GM12878 (cell line): Measurements from ENCODE around the gene PTMA. TPM values are rescaled to one million over a fixed set of nuclear protein-coding genes. Genes with fewer than 3 reads are reported as not detected.

Experiments used
- CBFB ChIP-seq: IDR thresholded peaks from 2 replicates; pipeline ENCODE4 v1.6.1; 2016; ENCODE audit warnings: antibody characterized with exemption, low read depth
- ETV6 ChIP-seq, 2 experiments: fragments of 450-650 bp in 1 of 2; IDR thresholded peaks in 1 of 2; conservative IDR thresholded peaks in 1 of 2; 2 replicates each; pipeline ENCODE4 v1.6.1; 2014; ENCODE audit warnings: antibody characterized with exemption in 1 of 2, borderline replicate concordance in 1 of 2, low read depth in 1 of 2, mild to moderate bottlenecking in 1 of 2, moderate library complexity in 1 of 2
- EZH2 ChIP-seq: IDR thresholded peaks from 2 replicates; pipeline ENCODE4 v1.6.1; 2012; ENCODE audit warnings: low read depth, mild to moderate bottlenecking, control low read depth, inconsistent platforms, low read length, borderline replicate concordance; ENCODE audit not compliant: control insufficient read depth
- HCFC1 ChIP-seq: fragments of 150-350 bp; IDR thresholded peaks from 2 replicates; pipeline ENCODE4 v1.6.1; 2014; ENCODE audit warnings: low read length
- IKZF2 ChIP-seq, 2 experiments: fragments of 450-650 bp; IDR thresholded peaks; 2 replicates each; pipeline ENCODE4 v1.6.1; 2017; ENCODE audit warnings: mild to moderate bottlenecking in 2 of 2, moderate library complexity in 2 of 2
- MYB ChIP-seq: fragments of 150-350 bp; IDR thresholded peaks from 2 replicates; pipeline ENCODE4 v1.6.1; 2014; ENCODE audit warnings: mild to moderate bottlenecking, low read depth, low read length, borderline replicate concordance
- PAX8 ChIP-seq: fragments of 450-650 bp; IDR thresholded peaks from 2 replicates; pipeline ENCODE4 v1.6.1; 2017; ENCODE audit warnings: mild to moderate bottlenecking, moderate library complexity
- RB1 ChIP-seq: fragments of 450-650 bp; formaldehyde crosslinking; IDR thresholded peaks from 2 replicates; pipeline ENCODE4 v1.6.1; 2017; ENCODE audit warnings: mild to moderate bottlenecking, borderline replicate concordance
- STAT1 ChIP-seq: fragments of 450-650 bp; conservative IDR thresholded peaks from 2 replicates; pipeline ENCODE4 v1.6.1; 2014; ENCODE audit warnings: antibody characterized with exemption, mild to moderate bottlenecking
- SUZ12 ChIP-seq: fragments of 200-600 bp; sonication (generic); IDR thresholded peaks from one replicate; pipeline ENCODE4 v1.6.1; 2018; ENCODE audit warnings: antibody characterized with exemption, mild to moderate bottlenecking; ENCODE audit not compliant: unreplicated experiment
- ZNF274 ChIP-seq: IDR thresholded peaks from one replicate; pipeline ENCODE4 v1.8.0; 2011; ENCODE audit not compliant: insufficient read length, insufficient read depth
- polyA plus RNA-seq, 11 experiments: library from polyadenylated mRNA; depleted of rRNA in 4 of 11; unstranded in 6 of 11; stranded (reverse) in 5 of 11; fragments of >200 nt; fragmentation: Nextera tagmentation in 4 of 11; fragmentation: Illumina TruSeq in 1 of 11; extraction: Ambion mirVana in 4 of 11; extraction: Trizol in 1 of 11; gene quantifications; 1 replicate in 1 of 11; 2 replicates in 10 of 11; pipeline versions ENCODE4 v1.2.1 to v1.2.3, GENCODE V29; 2011 to 2016; ENCODE audit warnings: inconsistent platforms in 2 of 11, missing spikeins in 2 of 11, low read depth in 1 of 11
- total RNA-seq, 4 experiments: library from RNA; depleted of rRNA in 3 of 4; stranded (reverse); fragments of >200 nt in 3 of 4; fragmentation: Illumina TruSeq in 1 of 4; extraction: Trizol in 1 of 4; gene quantifications; 2 replicates each; pipeline versions ENCODE4 v1.2.1 to v1.2.3, GENCODE V29; 2013 to 2021
- TF ChIP-seq, protein P1 (sequence below): fragments of 450-650 bp; IDR thresholded peaks from 2 replicates; pipeline ENCODE4 v1.6.1; 2018; ENCODE audit warnings: mild to moderate bottlenecking, low read depth, moderate library complexity; ENCODE audit not compliant: partially characterized antibody
- TF ChIP-seq, protein P2 (sequence below): fragments of 450-650 bp; IDR thresholded peaks from 2 replicates; pipeline ENCODE4 v1.6.1; 2017; ENCODE audit warnings: mild to moderate bottlenecking
- TF ChIP-seq, protein P3 (sequence below): fragments of 450-650 bp; formaldehyde crosslinking; IDR thresholded peaks from 2 replicates; pipeline ENCODE4 v1.5.0; 2022; ENCODE audit warnings: mild to moderate bottlenecking, missing genetic modification characterization
- TF ChIP-seq, protein P4 (sequence below): fragments of 450-650 bp; IDR thresholded peaks from 2 replicates; pipeline ENCODE4 v1.6.1; 2017; ENCODE audit warnings: mild to moderate bottlenecking, moderate library complexity

PTMA gene
- total and polyA plus RNA-seq, 10 of the 15 experiments (the other 5 are each of a cell fraction or from before 2014, with no cell fraction given): 1,144 to 5,018 (median 3,464) TPM

DNA sequence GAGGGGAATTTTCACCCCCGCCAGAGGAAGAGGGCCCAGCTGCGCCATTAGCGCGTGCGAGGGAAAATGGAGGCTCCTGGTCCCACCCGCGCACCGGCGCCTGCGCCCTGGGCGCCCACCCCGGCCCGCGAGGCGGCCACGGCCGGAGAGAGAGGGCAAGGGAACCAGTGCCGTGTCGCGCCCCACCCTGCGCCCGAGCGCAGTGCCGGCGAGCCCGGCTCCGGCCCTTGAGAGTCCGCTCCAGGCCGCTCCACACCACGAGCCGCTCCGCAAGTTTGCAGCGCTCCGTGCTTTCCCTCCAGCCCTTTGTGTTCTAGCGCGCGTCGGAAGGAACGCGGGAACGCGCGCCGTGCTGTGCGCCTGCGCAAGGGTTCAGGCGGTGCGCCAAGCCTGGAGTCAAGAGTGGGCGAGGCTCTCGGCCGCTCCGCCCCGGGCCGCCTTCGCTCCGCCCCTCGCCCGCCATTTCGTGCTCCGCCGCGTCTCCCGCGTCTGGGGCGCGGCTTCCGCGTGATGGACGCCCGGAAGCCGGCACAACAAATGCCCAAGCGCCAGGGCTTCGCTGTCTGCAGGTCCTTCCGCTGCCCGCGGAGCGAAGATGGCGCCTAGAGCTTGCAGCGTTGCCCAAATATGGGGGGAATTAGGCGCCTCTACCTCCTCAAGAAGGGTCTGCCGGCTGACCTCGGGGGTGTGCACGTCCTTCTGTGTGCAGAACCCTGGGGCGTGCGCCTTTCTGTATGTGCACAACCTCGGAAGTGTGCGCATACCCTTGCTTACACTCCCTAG, 46.1 kb upstream of the PTMA start (continued):
- TF ChIP-seq, protein P1, sequence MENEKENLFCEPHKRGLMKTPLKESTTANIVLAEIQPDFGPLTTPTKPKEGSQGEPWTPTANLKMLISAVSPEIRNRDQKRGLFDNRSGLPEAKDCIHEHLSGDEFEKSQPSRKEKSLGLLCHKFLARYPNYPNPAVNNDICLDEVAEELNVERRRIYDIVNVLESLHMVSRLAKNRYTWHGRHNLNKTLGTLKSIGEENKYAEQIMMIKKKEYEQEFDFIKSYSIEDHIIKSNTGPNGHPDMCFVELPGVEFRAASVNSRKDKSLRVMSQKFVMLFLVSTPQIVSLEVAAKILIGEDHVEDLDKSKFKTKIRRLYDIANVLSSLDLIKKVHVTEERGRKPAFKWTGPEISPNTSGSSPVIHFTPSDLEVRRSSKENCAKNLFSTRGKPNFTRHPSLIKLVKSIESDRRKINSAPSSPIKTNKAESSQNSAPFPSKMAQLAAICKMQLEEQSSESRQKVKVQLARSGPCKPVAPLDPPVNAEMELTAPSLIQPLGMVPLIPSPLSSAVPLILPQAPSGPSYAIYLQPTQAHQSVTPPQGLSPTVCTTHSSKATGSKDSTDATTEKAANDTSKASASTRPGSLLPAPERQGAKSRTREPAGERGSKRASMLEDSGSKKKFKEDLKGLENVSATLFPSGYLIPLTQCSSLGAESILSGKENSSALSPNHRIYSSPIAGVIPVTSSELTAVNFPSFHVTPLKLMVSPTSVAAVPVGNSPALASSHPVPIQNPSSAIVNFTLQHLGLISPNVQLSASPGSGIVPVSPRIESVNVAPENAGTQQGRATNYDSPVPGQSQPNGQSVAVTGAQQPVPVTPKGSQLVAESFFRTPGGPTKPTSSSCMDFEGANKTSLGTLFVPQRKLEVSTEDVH: no peak
- TF ChIP-seq PAX8 (peak; percentile 66; the same call in 1 of the 2 replicates), IKZF2 (IDR thresholded peaks at IDR 0.05) (peak in 1 of 2 experiments; percentile 42; a peak in 1 of 4 replicates), HCFC1 (peak; percentile 58; the same call in 1 of the 2 replicates), ZNF274 (no peak), CBFB (peak; percentile 54; the same call in 1 of the 2 replicates), EZH2 (no peak), STAT1 (peak; percentile 95), MYB (no peak), ETV6 (conservative IDR thresholded peaks at IDR 0.05 in 1 of 2, IDR thresholded peaks at IDR 0.05 in 1 of 2; ENCODE audit: borderline replicate concordance in 1 of 2, low read depth in 1 of 2) (no peak; a peak in 1 of 4 replicates), RB1 (peak; percentile 99), SUZ12 (no peak)
- TF ChIP-seq, protein P2, sequence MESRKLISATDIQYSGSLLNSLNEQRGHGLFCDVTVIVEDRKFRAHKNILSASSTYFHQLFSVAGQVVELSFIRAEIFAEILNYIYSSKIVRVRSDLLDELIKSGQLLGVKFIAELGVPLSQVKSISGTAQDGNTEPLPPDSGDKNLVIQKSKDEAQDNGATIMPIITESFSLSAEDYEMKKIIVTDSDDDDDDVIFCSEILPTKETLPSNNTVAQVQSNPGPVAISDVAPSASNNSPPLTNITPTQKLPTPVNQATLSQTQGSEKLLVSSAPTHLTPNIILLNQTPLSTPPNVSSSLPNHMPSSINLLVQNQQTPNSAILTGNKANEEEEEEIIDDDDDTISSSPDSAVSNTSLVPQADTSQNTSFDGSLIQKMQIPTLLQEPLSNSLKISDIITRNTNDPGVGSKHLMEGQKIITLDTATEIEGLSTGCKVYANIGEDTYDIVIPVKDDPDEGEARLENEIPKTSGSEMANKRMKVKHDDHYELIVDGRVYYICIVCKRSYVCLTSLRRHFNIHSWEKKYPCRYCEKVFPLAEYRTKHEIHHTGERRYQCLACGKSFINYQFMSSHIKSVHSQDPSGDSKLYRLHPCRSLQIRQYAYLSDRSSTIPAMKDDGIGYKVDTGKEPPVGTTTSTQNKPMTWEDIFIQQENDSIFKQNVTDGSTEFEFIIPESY: peak; percentile 64; the same call in 1 of the 2 replicates
- TF ChIP-seq, protein P3, sequence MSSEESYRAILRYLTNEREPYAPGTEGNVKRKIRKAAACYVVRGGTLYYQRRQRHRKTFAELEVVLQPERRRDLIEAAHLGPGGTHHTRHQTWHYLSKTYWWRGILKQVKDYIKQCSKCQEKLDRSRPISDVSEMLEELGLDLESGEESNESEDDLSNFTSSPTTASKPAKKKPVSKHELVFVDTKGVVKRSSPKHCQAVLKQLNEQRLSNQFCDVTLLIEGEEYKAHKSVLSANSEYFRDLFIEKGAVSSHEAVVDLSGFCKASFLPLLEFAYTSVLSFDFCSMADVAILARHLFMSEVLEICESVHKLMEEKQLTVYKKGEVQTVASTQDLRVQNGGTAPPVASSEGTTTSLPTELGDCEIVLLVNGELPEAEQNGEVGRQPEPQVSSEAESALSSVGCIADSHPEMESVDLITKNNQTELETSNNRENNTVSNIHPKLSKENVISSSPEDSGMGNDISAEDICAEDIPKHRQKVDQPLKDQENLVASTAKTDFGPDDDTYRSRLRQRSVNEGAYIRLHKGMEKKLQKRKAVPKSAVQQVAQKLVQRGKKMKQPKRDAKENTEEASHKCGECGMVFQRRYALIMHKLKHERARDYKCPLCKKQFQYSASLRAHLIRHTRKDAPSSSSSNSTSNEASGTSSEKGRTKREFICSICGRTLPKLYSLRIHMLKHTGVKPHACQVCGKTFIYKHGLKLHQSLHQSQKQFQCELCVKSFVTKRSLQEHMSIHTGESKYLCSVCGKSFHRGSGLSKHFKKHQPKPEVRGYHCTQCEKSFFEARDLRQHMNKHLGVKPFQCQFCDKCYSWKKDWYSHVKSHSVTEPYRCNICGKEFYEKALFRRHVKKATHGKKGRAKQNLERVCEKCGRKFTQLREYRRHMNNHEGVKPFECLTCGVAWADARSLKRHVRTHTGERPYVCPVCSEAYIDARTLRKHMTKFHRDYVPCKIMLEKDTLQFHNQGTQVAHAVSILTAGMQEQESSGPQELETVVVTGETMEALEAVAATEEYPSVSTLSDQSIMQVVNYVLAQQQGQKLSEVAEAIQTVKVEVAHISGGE (CRISPR knock-in tag): no peak
- TF ChIP-seq, protein P4, sequence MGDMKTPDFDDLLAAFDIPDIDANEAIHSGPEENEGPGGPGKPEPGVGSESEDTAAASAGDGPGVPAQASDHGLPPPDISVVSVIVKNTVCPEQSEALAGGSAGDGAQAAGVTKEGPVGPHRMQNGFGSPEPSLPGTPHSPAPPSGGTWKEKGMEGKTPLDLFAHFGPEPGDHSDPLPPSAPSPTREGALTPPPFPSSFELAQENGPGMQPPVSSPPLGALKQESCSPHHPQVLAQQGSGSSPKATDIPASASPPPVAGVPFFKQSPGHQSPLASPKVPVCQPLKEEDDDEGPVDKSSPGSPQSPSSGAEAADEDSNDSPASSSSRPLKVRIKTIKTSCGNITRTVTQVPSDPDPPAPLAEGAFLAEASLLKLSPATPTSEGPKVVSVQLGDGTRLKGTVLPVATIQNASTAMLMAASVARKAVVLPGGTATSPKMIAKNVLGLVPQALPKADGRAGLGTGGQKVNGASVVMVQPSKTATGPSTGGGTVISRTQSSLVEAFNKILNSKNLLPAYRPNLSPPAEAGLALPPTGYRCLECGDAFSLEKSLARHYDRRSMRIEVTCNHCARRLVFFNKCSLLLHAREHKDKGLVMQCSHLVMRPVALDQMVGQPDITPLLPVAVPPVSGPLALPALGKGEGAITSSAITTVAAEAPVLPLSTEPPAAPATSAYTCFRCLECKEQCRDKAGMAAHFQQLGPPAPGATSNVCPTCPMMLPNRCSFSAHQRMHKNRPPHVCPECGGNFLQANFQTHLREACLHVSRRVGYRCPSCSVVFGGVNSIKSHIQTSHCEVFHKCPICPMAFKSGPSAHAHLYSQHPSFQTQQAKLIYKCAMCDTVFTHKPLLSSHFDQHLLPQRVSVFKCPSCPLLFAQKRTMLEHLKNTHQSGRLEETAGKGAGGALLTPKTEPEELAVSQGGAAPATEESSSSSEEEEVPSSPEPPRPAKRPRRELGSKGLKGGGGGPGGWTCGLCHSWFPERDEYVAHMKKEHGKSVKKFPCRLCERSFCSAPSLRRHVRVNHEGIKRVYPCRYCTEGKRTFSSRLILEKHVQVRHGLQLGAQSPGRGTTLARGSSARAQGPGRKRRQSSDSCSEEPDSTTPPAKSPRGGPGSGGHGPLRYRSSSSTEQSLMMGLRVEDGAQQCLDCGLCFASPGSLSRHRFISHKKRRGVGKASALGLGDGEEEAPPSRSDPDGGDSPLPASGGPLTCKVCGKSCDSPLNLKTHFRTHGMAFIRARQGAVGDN: peak; percentile 98
